ENCODE results near the gene ADGRL3. TPM values are rescaled to one million over a fixed set of nuclear protein-coding genes. Genes with fewer than 3 reads are reported as not detected.

Gene ADGRL3
- total RNA-seq, 2 experiments from 2014 or later = not detected

DNA sequence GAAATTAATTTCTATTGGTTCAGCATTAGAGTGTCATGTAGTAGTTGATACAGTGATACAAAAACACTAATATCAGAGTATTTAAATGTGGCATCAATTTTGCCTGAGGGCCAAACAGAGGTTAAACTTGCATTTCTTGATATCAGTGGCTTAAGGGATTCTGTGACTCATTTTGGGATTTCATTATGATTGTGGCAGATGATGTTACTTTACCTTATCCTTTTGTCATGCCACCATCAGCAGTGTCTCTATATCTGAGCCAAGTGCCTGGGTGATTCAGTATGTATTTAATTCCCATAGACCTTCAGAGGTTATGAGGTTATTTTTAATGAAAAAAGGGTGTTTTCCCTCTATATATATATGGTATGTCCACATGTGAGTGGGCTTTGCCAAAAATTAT, 582.9 kb downstream of the ADGRL3 start:
- intact Hi-C loops (cut with micrococcal nuclease) = no loop called here
- Mint-ChIP-seq H3K27me3 (no peaks in the 10 kb centered on the region), H3K9me3 (no peaks in the 10 kb centered on the region), H3K4me3 (no peak overlapping the region), H3K36me3 (no peaks in the 10 kb centered on the region), H3K4me1 (ENCODE audit: low read depth) (no peaks in the 10 kb centered on the region), H3K27ac (no peak overlapping the region)
- no peak for DNase-seq
- ChIA-PET POLR2A (no interaction called here), CTCF (no interaction called here)

DNA sequence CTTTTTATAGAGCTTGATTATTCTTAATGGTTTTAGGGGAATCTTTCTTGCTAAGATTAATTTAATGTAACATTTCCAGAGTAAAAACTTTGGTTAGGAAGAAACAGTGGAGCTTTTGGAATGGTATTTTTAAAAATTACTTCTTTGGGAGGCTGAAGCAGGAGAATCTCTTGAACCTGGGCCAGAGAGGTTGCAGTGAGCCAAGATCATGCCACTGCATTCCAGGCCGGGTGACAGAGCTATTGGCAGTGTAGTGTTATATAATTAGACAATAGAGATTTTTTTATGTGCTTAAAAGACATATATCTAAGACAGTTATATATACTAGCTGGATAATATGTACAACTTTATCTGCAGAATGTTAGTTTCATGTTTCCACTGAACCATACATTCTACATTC, 585.6 kb downstream of the ADGRL3 start:
- intact Hi-C loops (cut with micrococcal nuclease) = no loop called here

DNA sequence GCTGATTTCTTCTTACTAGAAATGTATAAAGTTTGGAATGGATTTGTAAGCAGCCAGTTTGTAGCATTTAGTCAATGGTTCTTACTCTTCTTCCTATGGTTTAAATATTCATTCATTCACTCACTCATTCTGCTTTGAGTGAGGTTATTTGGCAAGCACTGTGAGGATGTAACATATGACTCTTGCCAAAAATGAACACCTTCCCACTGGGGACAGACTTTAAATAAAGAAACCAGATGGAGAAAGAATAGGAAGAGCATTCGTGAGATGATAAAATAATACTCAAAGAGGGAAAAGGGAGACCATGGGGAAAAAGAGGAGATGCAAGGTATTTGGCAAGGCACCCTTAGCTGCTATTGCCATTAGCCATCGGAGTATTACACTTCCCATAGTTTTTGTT, 586.1 kb downstream of the ADGRL3 start:
- ChIA-PET CTCF (no interaction called here), POLR2A (no interaction called here)
- Mint-ChIP-seq H3K27me3 (no peaks in the 10 kb centered on the region), H3K36me3 (no peaks in the 10 kb centered on the region), H3K4me3 (no peak overlapping the region), H3K27ac (no peak overlapping the region), H3K9me3 (peaks cover 6% of the 10 kb centered on the region), H3K4me1 (ENCODE audit: low read depth) (no peaks in the 10 kb centered on the region)
- intact Hi-C loops (cut with micrococcal nuclease) = no loop called here
- no peak for DNase-seq

More for the DNA sequence above, 585.6 kb downstream of the ADGRL3 start:
- Mint-ChIP-seq H3K27me3 (no peaks in the 10 kb centered on the region), H3K36me3 (no peaks in the 10 kb centered on the region), H3K4me1 (ENCODE audit: low read depth) (no peaks in the 10 kb centered on the region), H3K9me3 (peaks cover 3% of the 10 kb centered on the region), H3K27ac (no peak overlapping the region), H3K4me3 (no peak overlapping the region)
- DNase-seq = no peak
- POLR2A ChIA-PET = no interaction called here
- CTCF ChIA-PET = no interaction called here

DNA sequence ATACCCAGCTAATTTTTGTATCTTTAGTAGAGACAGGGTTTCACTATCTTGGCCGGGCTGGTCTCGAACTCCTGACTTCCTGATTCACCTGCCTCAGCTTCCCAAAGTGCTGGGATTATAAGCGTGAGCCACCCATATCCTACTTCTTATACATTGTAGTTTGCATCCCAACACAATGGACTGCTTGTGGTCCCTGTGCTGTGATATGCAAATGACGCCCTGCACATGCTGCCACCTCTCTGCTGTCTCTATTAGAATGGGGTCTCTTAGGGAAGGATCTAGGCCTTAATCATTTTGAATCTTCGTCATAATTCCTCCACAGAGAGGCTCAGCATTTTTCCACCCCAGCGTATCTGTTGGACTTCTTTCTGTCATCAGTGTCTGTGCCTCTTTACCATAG, 595.9 kb downstream of the ADGRL3 start:
- Mint-ChIP-seq H3K4me3 (no peak overlapping the region), H3K27me3 (no peaks in the 10 kb centered on the region), H3K4me1 (ENCODE audit: low read depth) (no peaks in the 10 kb centered on the region), H3K36me3 (no peaks in the 10 kb centered on the region), H3K9me3 (peaks cover 9% of the 10 kb centered on the region), H3K27ac (no peak overlapping the region)
- DNase-seq = no peak
- POLR2A ChIA-PET = interaction anchor here (0.6 kb wide), 1 partner anchor 19 kb away, joined by 4 read pairs; no protein-coding TSS in a partner anchor
- CTCF ChIA-PET = no interaction called here
- intact Hi-C loops (cut with micrococcal nuclease) = no loop called here

DNA sequence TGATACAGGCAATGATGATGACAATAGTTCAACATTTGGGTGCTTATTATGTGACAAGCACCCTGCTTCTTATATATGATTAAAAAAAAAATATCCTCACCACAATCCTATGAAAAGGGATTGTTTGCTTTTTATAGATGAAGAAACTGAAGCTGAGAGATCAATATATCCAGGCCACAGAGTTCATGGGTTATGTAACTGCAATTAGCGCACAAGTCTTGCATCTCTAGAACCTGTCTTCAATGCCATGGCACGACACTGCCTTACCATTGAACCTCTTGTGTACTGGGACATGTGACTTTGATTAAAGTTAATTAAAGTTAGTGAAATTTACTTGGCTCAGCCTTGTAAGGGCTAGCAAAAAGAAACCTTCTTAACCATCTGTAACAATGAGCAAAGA, 599.7 kb downstream of the ADGRL3 start:
- Mint-ChIP-seq H3K4me3 (no peak overlapping the region), H3K27me3 (no peaks in the 10 kb centered on the region), H3K36me3 (no peaks in the 10 kb centered on the region), H3K27ac (no peak overlapping the region), H3K4me1 (ENCODE audit: low read depth) (no peaks in the 10 kb centered on the region), H3K9me3 (no peaks in the 10 kb centered on the region)
- CTCF ChIA-PET = no interaction called here
- no peak for DNase-seq
- POLR2A ChIA-PET = no interaction called here
- intact Hi-C loops (cut with micrococcal nuclease) = no loop called here

DNA sequence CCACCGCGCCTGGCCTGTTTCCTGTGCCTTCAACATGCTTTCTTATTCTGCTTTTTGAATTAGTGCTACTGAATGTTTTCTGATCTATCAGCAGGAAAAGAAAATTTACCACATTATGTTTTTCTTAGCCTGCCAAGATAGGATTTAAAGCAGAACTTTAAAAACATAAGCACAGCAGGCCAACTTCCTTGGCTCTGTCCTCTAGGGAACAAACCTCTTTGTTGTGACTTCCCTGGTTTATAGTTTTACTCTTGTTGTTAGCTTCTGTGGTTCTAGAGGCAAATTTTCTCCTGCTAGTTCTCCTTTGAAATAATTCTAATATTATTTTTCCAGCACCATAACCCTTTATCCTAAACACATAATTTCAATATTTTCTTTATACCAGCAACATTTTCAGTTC, 605.1 kb downstream of the ADGRL3 start:
- no peaks in the 10 kb centered on the region for H3K36me3 Mint-ChIP-seq
- DNase-seq = no peak
- no peak overlapping the region for H3K27ac Mint-ChIP-seq
- intact Hi-C loops (cut with micrococcal nuclease) = no loop called here
- H3K27me3 Mint-ChIP-seq = no peaks in the 10 kb centered on the region
- H3K4me3 Mint-ChIP-seq = no peak overlapping the region
- POLR2A ChIA-PET = no interaction called here
- CTCF ChIA-PET = no interaction called here
- H3K9me3 Mint-ChIP-seq = peaks cover 5% of the 10 kb centered on the region
- no peaks in the 10 kb centered on the region for H3K4me1 Mint-ChIP-seq (ENCODE audit: low read depth)

DNA sequence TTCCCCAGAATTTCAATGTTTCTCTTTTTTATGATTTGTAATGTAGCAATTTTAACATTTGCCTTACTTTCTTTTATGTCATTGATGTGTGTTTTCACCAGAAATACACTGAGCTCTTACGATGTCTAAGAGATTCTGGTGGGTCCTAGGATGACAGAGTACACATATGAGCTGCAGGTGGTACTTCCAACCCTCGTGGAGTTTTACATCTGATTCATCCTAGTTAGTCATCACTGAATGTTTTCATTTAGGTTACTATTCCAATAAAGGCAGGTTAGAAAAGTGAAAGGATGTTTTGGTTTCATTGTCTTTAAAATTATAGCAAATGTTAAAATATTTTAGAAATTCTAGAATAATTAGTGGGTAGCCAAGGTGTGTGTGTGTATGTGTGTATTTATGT, 605.9 kb downstream of the ADGRL3 start:
- Mint-ChIP-seq H3K27ac (no peak overlapping the region), H3K4me3 (no peak overlapping the region), H3K9me3 (peaks cover 5% of the 10 kb centered on the region), H3K4me1 (ENCODE audit: low read depth) (no peaks in the 10 kb centered on the region), H3K27me3 (no peaks in the 10 kb centered on the region), H3K36me3 (no peaks in the 10 kb centered on the region)
- intact Hi-C loops (cut with micrococcal nuclease) = no loop called here
- DNase-seq = no peak
- ChIA-PET POLR2A (no interaction called here), CTCF (no interaction called here)

DNA sequence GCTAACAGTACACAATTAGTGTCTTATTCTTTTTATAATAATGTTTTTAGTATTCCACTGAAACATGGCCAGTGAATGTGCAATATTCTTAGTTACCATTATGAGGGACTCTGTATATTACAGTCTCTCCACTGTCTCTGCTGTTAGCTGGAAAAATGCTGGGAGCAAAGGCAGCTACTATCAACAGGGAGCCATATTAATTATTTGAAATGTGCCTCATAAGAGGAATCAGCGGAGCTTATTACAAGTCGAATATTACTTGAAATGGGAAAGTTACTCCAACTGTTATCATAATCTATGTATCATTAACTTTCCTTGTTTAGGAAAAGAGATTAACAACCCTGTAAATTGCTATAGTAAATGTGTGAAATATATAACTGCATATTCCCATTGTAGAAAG, 612.0 kb downstream of the ADGRL3 start:
- Mint-ChIP-seq H3K27me3 (no peaks in the 10 kb centered on the region), H3K4me3 (no peak overlapping the region), H3K4me1 (ENCODE audit: low read depth) (no peaks in the 10 kb centered on the region), H3K9me3 (peaks cover 5% of the 10 kb centered on the region), H3K27ac (no peak overlapping the region), H3K36me3 (no peaks in the 10 kb centered on the region)
- POLR2A ChIA-PET = no interaction called here
- CTCF ChIA-PET = no interaction called here
- intact Hi-C loops (cut with micrococcal nuclease) = no loop called here
- DNase-seq = no peak

DNA sequence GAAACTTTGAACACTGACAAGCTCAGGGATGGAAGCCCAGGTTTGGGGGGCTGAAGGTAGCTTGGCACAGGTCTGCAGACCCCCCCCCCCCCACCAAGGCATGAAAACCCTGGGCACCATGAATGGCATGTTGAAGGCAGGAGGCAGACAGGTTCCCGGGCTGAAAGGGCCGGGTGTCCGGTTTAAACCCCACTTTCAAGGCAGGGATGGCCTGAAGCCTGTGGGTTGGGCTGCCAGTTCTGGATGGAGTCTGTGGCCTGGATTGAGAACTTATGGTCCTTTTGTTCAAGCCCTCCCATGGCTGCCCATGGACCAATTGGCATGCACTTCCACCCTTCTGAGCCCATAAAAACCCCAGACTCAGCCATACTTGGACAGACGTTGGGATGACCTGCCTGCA, 616.9 kb downstream of the ADGRL3 start:
- Mint-ChIP-seq H3K36me3 (no peaks in the 10 kb centered on the region), H3K27ac (no peak overlapping the region), H3K4me3 (no peak overlapping the region), H3K27me3 (no peaks in the 10 kb centered on the region), H3K9me3 (peaks cover 7% of the 10 kb centered on the region), H3K4me1 (ENCODE audit: low read depth) (no peaks in the 10 kb centered on the region)
- ChIA-PET CTCF (no interaction called here), POLR2A (no interaction called here)
- no peak for DNase-seq
- intact Hi-C loops (cut with micrococcal nuclease) = no loop called here

DNA sequence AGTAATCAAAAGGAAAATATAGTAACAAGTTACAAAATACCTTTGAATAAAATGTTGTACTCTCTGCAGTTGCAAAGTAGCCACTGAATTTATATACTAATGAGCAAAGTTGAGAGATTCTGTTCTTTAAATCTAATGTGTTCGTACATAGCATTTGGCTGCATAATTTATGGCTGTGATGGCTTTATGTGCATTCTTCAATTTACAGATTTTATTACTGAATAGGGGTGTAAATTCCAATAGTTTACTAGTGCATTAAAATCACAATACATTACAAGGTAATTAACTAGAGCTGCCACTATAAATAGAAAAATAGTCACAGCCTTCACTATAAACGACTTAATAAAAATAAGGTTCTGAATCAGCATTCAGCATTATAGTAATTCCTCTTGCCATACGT, 620.0 kb downstream of the ADGRL3 start:
- ChIA-PET POLR2A (no interaction called here), CTCF (no interaction called here)
- intact Hi-C loops (cut with micrococcal nuclease) = no loop called here
- Mint-ChIP-seq H3K36me3 (no peaks in the 10 kb centered on the region), H3K9me3 (peaks cover 11% of the 10 kb centered on the region), H3K4me1 (ENCODE audit: low read depth) (no peaks in the 10 kb centered on the region), H3K27ac (no peak overlapping the region), H3K27me3 (no peaks in the 10 kb centered on the region), H3K4me3 (no peak overlapping the region)
- no peak for DNase-seq

DNA sequence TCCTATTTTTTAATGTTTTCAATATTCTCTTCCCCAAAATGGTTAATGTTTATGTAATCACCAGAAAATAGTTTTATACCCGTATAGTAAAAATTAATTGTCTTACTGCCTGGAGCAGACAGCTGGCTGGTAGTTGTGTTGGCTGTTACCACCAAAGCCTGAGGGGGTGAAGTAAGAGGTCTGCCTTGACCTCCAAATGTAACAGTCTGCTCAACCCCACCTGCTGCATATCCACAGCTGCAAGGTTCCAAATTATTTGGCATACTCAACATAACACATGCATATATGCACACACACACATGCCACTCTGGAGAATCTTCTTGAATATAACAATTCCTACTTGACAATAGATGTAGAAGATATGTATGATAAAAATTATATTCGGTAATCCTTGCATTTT, 624.3 kb downstream of the ADGRL3 start:
- Mint-ChIP-seq H3K4me1 (ENCODE audit: low read depth) (no peaks in the 10 kb centered on the region), H3K27me3 (no peaks in the 10 kb centered on the region), H3K36me3 (no peaks in the 10 kb centered on the region), H3K9me3 (peaks cover 3% of the 10 kb centered on the region), H3K27ac (no peak overlapping the region), H3K4me3 (no peak overlapping the region)
- CTCF ChIA-PET = no interaction called here
- POLR2A ChIA-PET = no interaction called here
- intact Hi-C loops (cut with micrococcal nuclease) = no loop called here
- DNase-seq = no peak

DNA sequence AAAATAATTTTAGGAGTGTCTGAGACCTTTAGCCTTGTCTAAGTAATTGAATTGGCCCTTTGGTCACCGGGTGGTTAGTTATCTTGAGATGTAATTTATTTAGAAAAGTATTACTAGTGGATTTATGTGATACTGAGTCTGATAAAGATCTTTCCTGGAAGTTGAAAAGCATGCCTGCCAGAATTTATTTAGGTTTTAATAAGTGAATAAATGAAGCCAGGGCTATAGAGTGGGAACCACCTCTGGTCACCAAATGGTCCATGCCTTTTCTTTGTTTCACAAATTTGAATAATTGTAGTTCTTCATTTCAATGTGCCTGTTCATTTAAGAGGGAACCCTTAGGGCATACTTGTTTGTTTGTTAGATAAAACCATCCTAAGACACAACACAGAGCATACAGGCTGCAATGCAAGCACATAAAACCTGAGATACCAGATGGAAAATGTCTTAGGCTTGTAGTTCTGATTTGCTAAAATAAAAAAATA, 627.8 kb downstream of the ADGRL3 start:
- Mint-ChIP-seq H3K27me3 (no peaks in the 10 kb centered on the region), H3K4me1 (ENCODE audit: low read depth) (no peaks in the 10 kb centered on the region), H3K4me3 (no peak overlapping the region), H3K9me3 (no peaks in the 10 kb centered on the region), H3K27ac (no peak overlapping the region), H3K36me3 (no peaks in the 10 kb centered on the region)
- intact Hi-C loops (cut with micrococcal nuclease) = no loop called here
- no peak for DNase-seq
- ChIA-PET POLR2A (no interaction called here), CTCF (no interaction called here)

DNA sequence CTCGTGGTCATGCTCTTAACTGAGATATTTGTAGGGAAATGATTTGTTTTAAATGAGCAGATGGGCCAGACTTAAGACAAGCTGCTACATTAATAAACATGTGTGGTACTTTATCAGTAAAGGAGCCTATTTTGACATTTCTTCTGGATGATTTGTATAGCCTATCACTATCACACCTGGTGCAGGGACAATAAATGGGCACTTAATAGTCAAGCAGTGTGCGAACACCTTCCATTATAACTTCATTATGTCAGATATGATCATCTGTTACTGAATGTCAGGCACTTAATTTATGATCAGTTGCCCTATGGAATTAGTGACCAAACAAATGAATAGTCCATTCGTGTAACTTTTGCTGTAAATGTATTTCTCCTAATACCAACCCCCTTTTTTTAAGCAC, 628.8 kb downstream of the ADGRL3 start:
- Mint-ChIP-seq H3K27ac (no peak overlapping the region), H3K4me1 (ENCODE audit: low read depth) (no peaks in the 10 kb centered on the region), H3K4me3 (no peak overlapping the region), H3K36me3 (no peaks in the 10 kb centered on the region), H3K9me3 (peaks cover 4% of the 10 kb centered on the region), H3K27me3 (no peaks in the 10 kb centered on the region)
- CTCF ChIA-PET = no interaction called here
- POLR2A ChIA-PET = no interaction called here
- intact Hi-C loops (cut with micrococcal nuclease) = no loop called here
- DNase-seq = no peak

DNA sequence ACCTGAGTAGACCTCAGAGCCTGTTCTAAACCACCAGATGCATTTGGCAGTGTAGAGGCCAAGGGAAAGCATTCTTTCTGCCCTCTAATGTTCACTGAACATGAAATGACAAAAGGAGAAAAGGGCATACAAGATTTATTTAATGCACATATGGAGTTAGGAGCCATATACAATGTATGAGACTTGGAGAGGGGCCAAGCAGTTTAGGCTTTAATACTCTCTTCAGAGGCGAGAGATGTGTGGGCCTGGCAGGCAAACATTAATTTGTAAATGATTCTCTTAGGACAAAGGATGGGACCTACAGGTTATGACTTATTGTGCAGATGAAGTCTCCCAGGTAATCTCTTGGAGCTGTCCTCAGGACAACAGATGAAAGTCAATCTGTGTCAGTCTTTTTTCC, 631.9 kb downstream of the ADGRL3 start:
- no peak overlapping the region for H3K27ac Mint-ChIP-seq
- no peak overlapping the region for H3K4me3 Mint-ChIP-seq
- H3K36me3 Mint-ChIP-seq = no peaks in the 10 kb centered on the region
- DNase-seq = no peak
- ChIA-PET CTCF (no interaction called here), POLR2A (no interaction called here)
- H3K27me3 Mint-ChIP-seq = no peaks in the 10 kb centered on the region
- intact Hi-C loops (cut with micrococcal nuclease) = no loop called here
- H3K9me3 Mint-ChIP-seq = peaks cover 4% of the 10 kb centered on the region
- no peaks in the 10 kb centered on the region for H3K4me1 Mint-ChIP-seq (ENCODE audit: low read depth)

Measured in activated CD4-positive, alpha-beta memory T cell treated with anti-CD3 and anti-CD28 coated beads for 36 hours (primary cell).